Astrocyte (in vitro differentiated cells and primary cell): ENCODE measurements around the gene GIPC3. TPM values are rescaled to one million over a fixed set of nuclear protein-coding genes. Genes with fewer than 3 reads are reported as not detected.

Experiments
- DNase-seq: peaks from one replicate; pipeline ENCODE4 v3.0.0-alpha.2; 2010; ENCODE audit warnings: low read depth
- FAIRE-seq: peaks from 2 replicates; lab custom pipeline; 2011; peaks lifted over from hg19 to GRCh38; lab: Jason Lieb, UNC
- H2AFZ ChIP-seq: 2 replicates; pipeline ENCODE4 v1.6.0; 2012; ENCODE audit warnings: low read depth, low read length, inconsistent platforms
- H3K27ac ChIP-seq: 2 replicates; pipeline ENCODE4 v1.5.1; 2011; ENCODE audit warnings: low read depth, low read length, inconsistent platforms
- H3K27me3 ChIP-seq: 2 replicates; pipeline ENCODE4 v1.6.0; 2011; ENCODE audit warnings: low read length, inconsistent platforms; ENCODE audit not compliant: insufficient read depth
- H3K36me3 ChIP-seq: 2 replicates; pipeline ENCODE4 v1.5.1; 2011; ENCODE audit warnings: low read length, inconsistent platforms; ENCODE audit not compliant: insufficient read depth
- H3K4me1 ChIP-seq: 2 replicates; pipeline ENCODE4 v1.5.1; 2011; ENCODE audit warnings: low read length, inconsistent platforms; ENCODE audit not compliant: insufficient read depth
- H3K4me2 ChIP-seq: 2 replicates; pipeline ENCODE4 v1.6.0; 2012; ENCODE audit warnings: low read length, inconsistent platforms
- H3K4me3 ChIP-seq: 2 replicates; pipeline ENCODE4 v1.5.1; 2011; ENCODE audit warnings: low read depth, mild to moderate bottlenecking, low read length, inconsistent platforms; ENCODE audit not compliant: insufficient read depth
- H3K79me2 ChIP-seq: 2 replicates; pipeline ENCODE4 v1.6.0; 2012; ENCODE audit warnings: mild to moderate bottlenecking, low read length, inconsistent platforms; ENCODE audit not compliant: insufficient read depth
- H3K9ac ChIP-seq: 2 replicates; pipeline ENCODE4 v1.6.0; 2012; ENCODE audit warnings: mild to moderate bottlenecking, low read length, inconsistent platforms
- H3K9me3 ChIP-seq: 2 replicates; pipeline ENCODE4 v1.5.1; 2012; ENCODE audit warnings: low read depth, mild to moderate bottlenecking, low read length, inconsistent platforms; ENCODE audit not compliant: insufficient read depth
- H4K20me1 ChIP-seq: 2 replicates; pipeline ENCODE4 v1.6.0; 2012; ENCODE audit warnings: low read length, inconsistent platforms; ENCODE audit not compliant: insufficient read depth
- H3K27ac Mint-ChIP-seq: one replicate; pipeline ENCODE4 v1.8.0; 2021; ENCODE audit warnings: mild to moderate bottlenecking, mixed read lengths; ENCODE audit not compliant: unreplicated experiment
- H3K27me3 Mint-ChIP-seq: one replicate; pipeline ENCODE4 v1.8.0; 2021; ENCODE audit warnings: low read depth, mixed read lengths; ENCODE audit not compliant: unreplicated experiment
- H3K36me3 Mint-ChIP-seq: one replicate; pipeline ENCODE4 v1.8.0; 2021; ENCODE audit warnings: low read depth, mixed read lengths; ENCODE audit not compliant: unreplicated experiment
- H3K4me1 Mint-ChIP-seq: one replicate; pipeline ENCODE4 v1.8.0; 2021; ENCODE audit warnings: low read depth, mixed read lengths; ENCODE audit not compliant: unreplicated experiment
- H3K4me3 Mint-ChIP-seq: one replicate; pipeline ENCODE4 v1.8.0; 2021; ENCODE audit warnings: mild to moderate bottlenecking, moderate library complexity, mixed read lengths; ENCODE audit not compliant: unreplicated experiment
- H3K9me3 Mint-ChIP-seq: one replicate; pipeline ENCODE4 v1.8.0; 2021; ENCODE audit warnings: mild to moderate bottlenecking, mixed read lengths; ENCODE audit not compliant: unreplicated experiment
- EZH2 ChIP-seq: IDR thresholded peaks from 2 replicates; pipeline ENCODE4 v1.6.1; 2012; ENCODE audit warnings: mild to moderate bottlenecking, low read length, inconsistent platforms; ENCODE audit not compliant: insufficient read depth
- total RNA-seq: library from RNA; stranded (reverse); gene quantifications from 2 replicates; pipeline ENCODE4 v1.2.1, GENCODE V29; 2021
- TF ChIP-seq, protein P1 (sequence below): IDR thresholded peaks from 2 replicates; pipeline ENCODE4 v1.5.1; 2011; ENCODE audit warnings: low read depth, mild to moderate bottlenecking, inconsistent platforms, low read length, moderate library complexity; ENCODE audit not compliant: insufficient read depth

The GIPC3 gene
- total RNA-seq, 1 donor from 2014 or later: 0.09 TPM

DNA sequence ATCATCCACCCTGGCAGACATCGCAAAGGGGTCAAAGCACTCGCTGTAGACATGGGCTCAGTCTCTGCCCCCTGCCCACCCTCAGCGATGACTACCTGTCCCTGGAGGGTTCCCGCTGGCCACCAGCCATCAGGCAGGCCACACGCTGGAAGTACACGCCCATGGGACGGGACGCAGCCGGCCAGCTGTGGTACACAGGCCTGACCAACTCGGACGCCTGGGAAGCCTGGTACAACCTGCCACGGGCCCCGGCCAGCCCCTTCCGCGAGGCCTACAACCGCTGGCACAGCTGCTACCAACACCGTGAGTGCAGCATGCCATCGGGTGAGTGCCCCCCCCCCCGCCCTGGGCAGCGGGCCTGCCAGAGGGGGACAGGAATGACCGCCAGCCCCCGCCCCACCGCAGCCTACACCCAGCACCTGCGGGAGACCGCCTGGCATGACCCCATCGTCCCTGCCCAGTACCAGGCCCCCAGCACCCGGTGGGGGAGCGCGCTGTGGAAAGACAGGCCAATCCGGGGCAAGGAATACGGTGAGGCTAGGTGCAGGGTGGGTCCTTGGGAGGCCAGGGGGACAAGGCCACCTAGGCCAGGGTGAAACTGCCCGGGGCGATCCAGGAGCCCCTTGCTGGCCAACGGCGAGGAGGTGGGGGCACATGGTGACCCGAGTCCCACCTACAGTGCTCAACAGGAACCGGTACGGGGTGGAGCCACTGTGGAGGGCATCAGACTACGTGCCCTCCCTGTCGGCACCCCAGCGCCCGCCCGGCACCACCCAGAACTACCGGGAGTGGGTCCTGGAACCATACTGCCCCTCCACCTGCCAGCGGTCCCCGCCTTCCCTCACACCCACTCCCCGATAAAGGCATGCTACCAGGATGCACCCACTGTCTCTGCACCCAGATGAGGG lies 41.9 kb upstream of the GIPC3 start:
- DNase-seq: no peak
- Mint-ChIP-seq H3K4me1 (no peaks in the 10 kb centered on the region), H3K27me3 (no peaks in the 10 kb centered on the region), H3K9me3 (no peaks in the 10 kb centered on the region), H3K4me3 (no peak overlapping the region), H3K36me3 (peaks cover 5% of the 10 kb centered on the region), H3K27ac (no peak overlapping the region)
- Histone ChIP-seq H3K9me3 (no peaks in the 10 kb centered on the region), H4K20me1 (peaks cover 60% of the 10 kb centered on the region), H3K4me1 (no peaks in the 10 kb centered on the region), H2AFZ (no peak overlapping the region), H3K36me3 (peaks cover 3% of the 10 kb centered on the region), H3K27ac (no peak overlapping the region), H3K9ac (no peak overlapping the region), H3K27me3 (no peaks in the 10 kb centered on the region), H3K4me2 (no peak overlapping the region), H3K79me2 (peaks cover 5% of the 10 kb centered on the region), H3K4me3 (no peak overlapping the region)
- FAIRE-seq: no peak
- no peak for TF ChIP-seq EZH2
- TF ChIP-seq, protein P1, sequence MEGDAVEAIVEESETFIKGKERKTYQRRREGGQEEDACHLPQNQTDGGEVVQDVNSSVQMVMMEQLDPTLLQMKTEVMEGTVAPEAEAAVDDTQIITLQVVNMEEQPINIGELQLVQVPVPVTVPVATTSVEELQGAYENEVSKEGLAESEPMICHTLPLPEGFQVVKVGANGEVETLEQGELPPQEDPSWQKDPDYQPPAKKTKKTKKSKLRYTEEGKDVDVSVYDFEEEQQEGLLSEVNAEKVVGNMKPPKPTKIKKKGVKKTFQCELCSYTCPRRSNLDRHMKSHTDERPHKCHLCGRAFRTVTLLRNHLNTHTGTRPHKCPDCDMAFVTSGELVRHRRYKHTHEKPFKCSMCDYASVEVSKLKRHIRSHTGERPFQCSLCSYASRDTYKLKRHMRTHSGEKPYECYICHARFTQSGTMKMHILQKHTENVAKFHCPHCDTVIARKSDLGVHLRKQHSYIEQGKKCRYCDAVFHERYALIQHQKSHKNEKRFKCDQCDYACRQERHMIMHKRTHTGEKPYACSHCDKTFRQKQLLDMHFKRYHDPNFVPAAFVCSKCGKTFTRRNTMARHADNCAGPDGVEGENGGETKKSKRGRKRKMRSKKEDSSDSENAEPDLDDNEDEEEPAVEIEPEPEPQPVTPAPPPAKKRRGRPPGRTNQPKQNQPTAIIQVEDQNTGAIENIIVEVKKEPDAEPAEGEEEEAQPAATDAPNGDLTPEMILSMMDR: no peak

DNA sequence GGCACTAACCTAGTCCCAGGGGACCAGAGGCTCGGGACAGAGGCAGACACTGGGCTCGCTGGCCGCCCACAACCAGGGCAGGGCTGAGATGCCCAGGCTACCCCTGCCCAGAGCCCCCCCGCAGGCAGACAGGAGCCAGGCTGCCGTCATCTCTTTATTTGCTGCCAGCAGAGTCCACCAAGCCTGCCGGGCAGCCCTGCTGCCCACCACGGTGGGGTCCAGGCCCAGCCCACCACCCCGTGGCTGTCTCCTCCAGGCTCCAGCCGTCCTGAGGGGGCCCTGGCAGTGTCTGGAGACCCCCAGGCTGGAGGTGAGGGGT lies 41.3 kb upstream of the GIPC3 start:
- no peak overlapping the region for H3K27ac Mint-ChIP-seq
- Histone ChIP-seq H3K27me3 (no peaks in the 10 kb centered on the region), H4K20me1 (peaks cover 60% of the 10 kb centered on the region), H3K27ac (no peak overlapping the region), H3K4me3 (no peak overlapping the region), H3K4me2 (no peak overlapping the region), H2AFZ (no peak overlapping the region), H3K36me3 (peaks cover 3% of the 10 kb centered on the region), H3K9me3 (no peaks in the 10 kb centered on the region), H3K9ac (no peak overlapping the region), H3K79me2 (peaks cover 5% of the 10 kb centered on the region), H3K4me1 (no peaks in the 10 kb centered on the region)
- H3K36me3 Mint-ChIP-seq: peaks cover 6% of the 10 kb centered on the region
- no peaks in the 10 kb centered on the region for H3K9me3 Mint-ChIP-seq
- no peak for FAIRE-seq
- no peaks in the 10 kb centered on the region for H3K4me1 Mint-ChIP-seq
- no peaks in the 10 kb centered on the region for H3K27me3 Mint-ChIP-seq
- no peak overlapping the region for H3K4me3 Mint-ChIP-seq
- no peak for DNase-seq
- no peak for TF ChIP-seq EZH2
- TF ChIP-seq, protein P1: no peak
